HepG2 (cell line): Measurements from ENCODE around the gene SWSAP1. TPM values are rescaled to one million over a fixed set of nuclear protein-coding genes. Genes with fewer than 3 reads are reported as not detected.

Experiments
- ARNT ChIP-seq: fragments of 450-650 bp; IDR thresholded peaks from 2 replicates; pipeline ENCODE4 v1.6.1; 2017
- CSRNP1 ChIP-seq: sonication (generic); formaldehyde crosslinking; IDR thresholded peaks from 2 replicates; pipeline ENCODE4 v1.8.1; 2023; ENCODE audit warnings: mild to moderate bottlenecking, missing genetic modification reagents
- DBP ChIP-seq: sonication (generic); formaldehyde crosslinking; IDR thresholded peaks from 2 replicates; pipeline ENCODE4 v1.4.0; 2020; ENCODE audit warnings: missing genetic modification reagents; ENCODE audit errors: not compliant biosample characterization
- EEA1 ChIP-seq: sonication (generic); formaldehyde crosslinking; IDR thresholded peaks from 2 replicates; pipeline ENCODE4 v1.5.1; 2020; ENCODE audit warnings: mild to moderate bottlenecking, missing genetic modification reagents, borderline replicate concordance
- FOXC1 ChIP-seq: sonication (generic); formaldehyde crosslinking; IDR thresholded peaks from 2 replicates; pipeline ENCODE4 v1.8.0; 2022; ENCODE audit warnings: mild to moderate bottlenecking, missing genetic modification reagents, borderline replicate concordance
- KLF15 ChIP-seq: sonication (generic); formaldehyde crosslinking; IDR thresholded peaks from 2 replicates; pipeline ENCODE4 v1.8.1; 2023; ENCODE audit warnings: borderline replicate concordance, mild to moderate bottlenecking, inconsistent platforms, missing genetic modification reagents, mixed read lengths
- MEIS1 ChIP-seq: sonication (generic); formaldehyde crosslinking; IDR thresholded peaks from 2 replicates; pipeline ENCODE4 v1.9.0; 2021; ENCODE audit warnings: mild to moderate bottlenecking, missing genetic modification reagents, moderate library complexity, borderline replicate concordance
- NCOA1 ChIP-seq: sonication (generic); formaldehyde crosslinking; IDR thresholded peaks from 2 replicates; pipeline ENCODE4 v1.9.0; 2021; ENCODE audit warnings: missing genetic modification reagents
- NFRKB ChIP-seq: fragments of 450-650 bp; IDR thresholded peaks from 2 replicates; pipeline ENCODE4 v1.6.1; 2017
- NKX3-1 ChIP-seq: sonication (generic); formaldehyde crosslinking; IDR thresholded peaks from 2 replicates; pipeline ENCODE4 v1.5.0; 2020; ENCODE audit warnings: missing genetic modification reagents
- NONO ChIP-seq, 2 experiments: fragments of 450-650 bp in 1 of 2; sonication (generic) in 1 of 2; formaldehyde crosslinking in 1 of 2; IDR thresholded peaks in 1 of 2; conservative IDR thresholded peaks in 1 of 2; 2 replicates each; pipeline versions ENCODE4 v1.6.1 to v1.8.0; 2017 to 2022; ENCODE audit warnings: mild to moderate bottlenecking in 1 of 2, missing genetic modification reagents in 1 of 2, moderate library complexity in 1 of 2
- PLRG1 ChIP-seq: fragments of 450-650 bp; conservative IDR thresholded peaks from 2 replicates; pipeline ENCODE4 v1.6.1; 2016
- RBM22 ChIP-seq: fragments of 200-400 bp; formaldehyde crosslinking; optimal IDR thresholded peaks from 2 replicates; pipeline ENCODE3; 2017; ENCODE audit warnings: mild to moderate bottlenecking, low read length, moderate library complexity
- STAG1 ChIP-seq: sonication (generic); formaldehyde crosslinking; IDR thresholded peaks from 2 replicates; pipeline ENCODE4 v1.4.0; 2020; ENCODE audit warnings: missing genetic modification reagents
- ZBTB1 ChIP-seq: sonication (generic); formaldehyde crosslinking; IDR thresholded peaks from 2 replicates; pipeline ENCODE4 v1.4.0; 2020; ENCODE audit warnings: missing genetic modification reagents, borderline replicate concordance
- ZBTB37 ChIP-seq: sonication (generic); formaldehyde crosslinking; IDR thresholded peaks from 2 replicates; pipeline ENCODE4 v1.4.0; 2020; ENCODE audit warnings: mild to moderate bottlenecking, missing genetic modification reagents
- ZBTB7A ChIP-seq: sonication (generic); formaldehyde crosslinking; IDR thresholded peaks from 2 replicates; pipeline ENCODE4 v1.8.0; 2022; ENCODE audit warnings: mild to moderate bottlenecking, missing genetic modification reagents
- ZGPAT ChIP-seq: IDR thresholded peaks from 2 replicates; pipeline ENCODE4 v1.6.1; 2016; ENCODE audit warnings: mild to moderate bottlenecking
- ZNF276 ChIP-seq: sonication (generic); formaldehyde crosslinking; IDR thresholded peaks from 2 replicates; pipeline ENCODE4 v1.4.0; 2020; ENCODE audit warnings: mild to moderate bottlenecking, low read depth, missing genetic modification reagents
- ZNF44 ChIP-seq: sonication (generic); formaldehyde crosslinking; IDR thresholded peaks from 2 replicates; pipeline ENCODE4 v1.5.1; 2020; ENCODE audit warnings: mild to moderate bottlenecking, missing genetic modification reagents
- ZNF558 ChIP-seq: sonication (generic); formaldehyde crosslinking; IDR thresholded peaks from 2 replicates; pipeline ENCODE4 v1.9.0; 2022; ENCODE audit warnings: mild to moderate bottlenecking, missing genetic modification reagents, borderline replicate concordance
- ZNF766 ChIP-seq: sonication (generic); formaldehyde crosslinking; IDR thresholded peaks from 2 replicates; pipeline ENCODE4 v1.5.0; 2020; ENCODE audit warnings: missing genetic modification reagents, borderline replicate concordance
- polyA plus RNA-seq, 8 experiments: library from polyadenylated mRNA; depleted of rRNA in 3 of 8; stranded (reverse) in 7 of 8; unstranded in 1 of 8; fragments of >200 nt; fragmentation: Illumina TruSeq in 4 of 8; extraction: Trizol in 4 of 8; gene quantifications; 2 replicates each; pipeline versions ENCODE4 v1.2.1 to v1.2.3, GENCODE V29; 2011 to 2016; ENCODE audit warnings: low read depth in 4 of 8, missing spikeins in 1 of 8, mixed read lengths in 1 of 8; ENCODE audit not compliant: insufficient read depth in 1 of 8
- total RNA-seq, 5 experiments: library from RNA; depleted of rRNA; stranded (reverse); fragments of >200 nt; fragmentation: Illumina TruSeq; extraction: Trizol; gene quantifications; 2 replicates each; pipeline ENCODE4 v1.2.3, GENCODE V29; 2016; ENCODE audit warnings: low read depth in 1 of 5

The SWSAP1 gene
- total and polyA plus RNA-seq, 2 of the 13 experiments (the other 11 are each of a cell fraction or from before 2014, with no cell fraction given): 2.7 to 3.3 TPM

- TF ChIP-seq DBP (CRISPR knock-in tag) (no peak), NKX3-1 (CRISPR knock-in tag) (no peak), ZBTB37 (CRISPR knock-in tag) (no peak), NCOA1 (CRISPR knock-in tag) (no peak), STAG1 (CRISPR knock-in tag) (no peak), ZNF558 (CRISPR knock-in tag) (no peak), ZBTB1 (no peak), NFRKB (no peak), KLF15 (no peak), CSRNP1 (no peak), MEIS1 (CRISPR knock-in tag) (no peak), EEA1 (no peak), ZNF276 (CRISPR knock-in tag) (no peak), RBM22 (no peak), ZNF766 (CRISPR knock-in tag) (no peak), FOXC1 (CRISPR knock-in tag) (0 out of 2 replicates have a peak, but pooled peaks have one; percentile 48), ZNF44 (CRISPR knock-in tag) (peak; percentile 11; the same call in 1 of the 2 replicates), ZBTB7A (peak; percentile 90; the same call in 1 of the 2 replicates), PLRG1 (no peak), ARNT (no peak), NONO (IDR thresholded peaks at IDR 0.05) (no peak), NONO (CRISPR knock-in tag; conservative IDR thresholded peaks at IDR 0.05) (no peak), ZGPAT (CRISPR knock-in tag) (peak; percentile 43; the same call in 1 of the 2 replicates)
These were observed 44.4 kb downstream of the SWSAP1 start, which contains the start of gene RGL3 (continued) for GRCh38 chr19:11418549-11419506.
